Liver (tissue), 3 donors: ENCODE results near the gene PCDH12.

Experiments
- ATF3 ChIP-seq: IDR thresholded peaks from 2 replicates; pipeline ENCODE4 v1.6.1; 2016; ENCODE audit warnings: antibody characterized with exemption
- CTCF ChIP-seq: fragments of 150-350 bp; IDR thresholded peaks from 2 replicates; pipeline ENCODE4 v1.5.1; 2017; ENCODE audit warnings: improper control_type of control experiment, low read depth, low read length; ENCODE audit not compliant: missing input control
- EGR1 ChIP-seq, 2 donors: IDR thresholded peaks; 2 replicates each; pipeline ENCODE4 v1.6.1; 2016 to 2018; ENCODE audit warnings: antibody characterized with exemption in 2 of 2, low read depth in 2 of 2
- FOXA1 ChIP-seq: IDR thresholded peaks from 2 replicates; pipeline ENCODE4 v1.6.1; 2016; ENCODE audit warnings: antibody characterized with exemption
- HNF4A ChIP-seq, 2 donors: conservative IDR thresholded peaks; 2 replicates each; pipeline ENCODE4 v1.6.1; 2016; ENCODE audit warnings: antibody characterized with exemption in 2 of 2, mild to moderate bottlenecking in 2 of 2
- HNF4G ChIP-seq: IDR thresholded peaks from 2 replicates; pipeline ENCODE4 v1.6.1; 2016; ENCODE audit warnings: antibody characterized with exemption
- JUND ChIP-seq, 2 donors: IDR thresholded peaks; 2 replicates each; pipeline ENCODE4 v1.6.1; 2016; ENCODE audit warnings: antibody characterized with exemption in 2 of 2
- RAD21 ChIP-seq, 2 donors: IDR thresholded peaks; 2 replicates each; pipeline ENCODE4 v1.6.1; 2016; ENCODE audit warnings: antibody characterized with exemption in 2 of 2, mild to moderate bottlenecking in 2 of 2
- RXRA ChIP-seq, 2 donors: IDR thresholded peaks; 2 replicates each; pipeline ENCODE4 v1.6.1; 2017 to 2018; ENCODE audit warnings: antibody characterized with exemption in 2 of 2, mild to moderate bottlenecking in 1 of 2
- TAF1 ChIP-seq: conservative IDR thresholded peaks from 2 replicates; pipeline ENCODE4 v1.6.1; 2016; ENCODE audit warnings: antibody characterized with exemption, mild to moderate bottlenecking
- YY1 ChIP-seq: IDR thresholded peaks from 2 replicates; pipeline ENCODE4 v1.6.1; 2016; ENCODE audit warnings: antibody characterized with exemption, mild to moderate bottlenecking
- ZBTB33 ChIP-seq: IDR thresholded peaks from 2 replicates; pipeline ENCODE4 v1.6.1; 2016; ENCODE audit warnings: antibody characterized with exemption
- TF ChIP-seq, protein P1 (sequence below): IDR thresholded peaks from 2 replicates; pipeline ENCODE4 v1.6.1; 2016; ENCODE audit warnings: antibody characterized with exemption
- TF ChIP-seq, protein P2 (sequence below): IDR thresholded peaks from 2 replicates; pipeline ENCODE4 v1.6.1; 2016; ENCODE audit warnings: antibody characterized with exemption, mild to moderate bottlenecking
- donor health status: healthy.
- donor health status: healthy.

- TF ChIP-seq CTCF (no peak), ATF3 (no peak), YY1 (no peak), HNF4A (conservative IDR thresholded peaks at IDR 0.05) (no peak), RAD21 (IDR thresholded peaks at IDR 0.05) (no peak), TAF1 (no peak), ZBTB33 (no peak), HNF4G (no peak), FOXA1 (no peak), JUND (IDR thresholded peaks at IDR 0.05) (no peak), EGR1 (IDR thresholded peaks at IDR 0.05; ENCODE audit: low read depth in 2 of 2) (no peak), RXRA (IDR thresholded peaks at IDR 0.05) (no peak)
- TF ChIP-seq, protein P1, sequence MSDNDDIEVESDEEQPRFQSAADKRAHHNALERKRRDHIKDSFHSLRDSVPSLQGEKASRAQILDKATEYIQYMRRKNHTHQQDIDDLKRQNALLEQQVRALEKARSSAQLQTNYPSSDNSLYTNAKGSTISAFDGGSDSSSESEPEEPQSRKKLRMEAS = no peak
- TF ChIP-seq, protein P2, sequence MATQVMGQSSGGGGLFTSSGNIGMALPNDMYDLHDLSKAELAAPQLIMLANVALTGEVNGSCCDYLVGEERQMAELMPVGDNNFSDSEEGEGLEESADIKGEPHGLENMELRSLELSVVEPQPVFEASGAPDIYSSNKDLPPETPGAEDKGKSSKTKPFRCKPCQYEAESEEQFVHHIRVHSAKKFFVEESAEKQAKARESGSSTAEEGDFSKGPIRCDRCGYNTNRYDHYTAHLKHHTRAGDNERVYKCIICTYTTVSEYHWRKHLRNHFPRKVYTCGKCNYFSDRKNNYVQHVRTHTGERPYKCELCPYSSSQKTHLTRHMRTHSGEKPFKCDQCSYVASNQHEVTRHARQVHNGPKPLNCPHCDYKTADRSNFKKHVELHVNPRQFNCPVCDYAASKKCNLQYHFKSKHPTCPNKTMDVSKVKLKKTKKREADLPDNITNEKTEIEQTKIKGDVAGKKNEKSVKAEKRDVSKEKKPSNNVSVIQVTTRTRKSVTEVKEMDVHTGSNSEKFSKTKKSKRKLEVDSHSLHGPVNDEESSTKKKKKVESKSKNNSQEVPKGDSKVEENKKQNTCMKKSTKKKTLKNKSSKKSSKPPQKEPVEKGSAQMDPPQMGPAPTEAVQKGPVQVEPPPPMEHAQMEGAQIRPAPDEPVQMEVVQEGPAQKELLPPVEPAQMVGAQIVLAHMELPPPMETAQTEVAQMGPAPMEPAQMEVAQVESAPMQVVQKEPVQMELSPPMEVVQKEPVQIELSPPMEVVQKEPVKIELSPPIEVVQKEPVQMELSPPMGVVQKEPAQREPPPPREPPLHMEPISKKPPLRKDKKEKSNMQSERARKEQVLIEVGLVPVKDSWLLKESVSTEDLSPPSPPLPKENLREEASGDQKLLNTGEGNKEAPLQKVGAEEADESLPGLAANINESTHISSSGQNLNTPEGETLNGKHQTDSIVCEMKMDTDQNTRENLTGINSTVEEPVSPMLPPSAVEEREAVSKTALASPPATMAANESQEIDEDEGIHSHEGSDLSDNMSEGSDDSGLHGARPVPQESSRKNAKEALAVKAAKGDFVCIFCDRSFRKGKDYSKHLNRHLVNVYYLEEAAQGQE = no peak
Observed at GRCh38 chr5:141906517-141906916, 51.5 kb downstream of the PCDH12 start.
